ENCODE results near the gene GRIK4. TPM values are rescaled to one million over a fixed set of nuclear protein-coding genes. Genes with fewer than 3 reads are reported as not detected.

Gene GRIK4
- total RNA-seq, 1 donor from 2014 or later: not detected

- H3K4me3 Mint-ChIP-seq (ENCODE audit: low read depth): no peak overlapping the region
- no peak overlapping the region for H3K27ac Mint-ChIP-seq
- no peaks in the 10 kb centered on the region for H3K9me3 Mint-ChIP-seq (ENCODE audit: low read depth)
- H3K36me3 Mint-ChIP-seq (ENCODE audit: insufficient read depth): no peaks in the 10 kb centered on the region
- peaks cover 11% of the 10 kb centered on the region for H3K4me1 Mint-ChIP-seq (ENCODE audit: low read depth)
- TF ChIP-seq CTCF (IDR thresholded peaks at IDR 0.05; ENCODE audit: unreplicated experiment): no peak
- H3K27me3 Mint-ChIP-seq: peaks cover 43% of the 10 kb centered on the region
- DNase-seq (ENCODE audit: low spot score, unreplicated experiment): no peak
These were observed 93.9 kb downstream of the GRIK4 start for GRCh38 chr11:120605469-120605868.

GRCh38 chr11:120606211-120607010 is 94.9 kb downstream of the GRIK4 start:
- Mint-ChIP-seq H3K4me3 (ENCODE audit: low read depth) (no peak overlapping the region), H3K4me1 (ENCODE audit: low read depth) (peaks cover 11% of the 10 kb centered on the region), H3K36me3 (ENCODE audit: insufficient read depth) (no peaks in the 10 kb centered on the region)

DNA sequence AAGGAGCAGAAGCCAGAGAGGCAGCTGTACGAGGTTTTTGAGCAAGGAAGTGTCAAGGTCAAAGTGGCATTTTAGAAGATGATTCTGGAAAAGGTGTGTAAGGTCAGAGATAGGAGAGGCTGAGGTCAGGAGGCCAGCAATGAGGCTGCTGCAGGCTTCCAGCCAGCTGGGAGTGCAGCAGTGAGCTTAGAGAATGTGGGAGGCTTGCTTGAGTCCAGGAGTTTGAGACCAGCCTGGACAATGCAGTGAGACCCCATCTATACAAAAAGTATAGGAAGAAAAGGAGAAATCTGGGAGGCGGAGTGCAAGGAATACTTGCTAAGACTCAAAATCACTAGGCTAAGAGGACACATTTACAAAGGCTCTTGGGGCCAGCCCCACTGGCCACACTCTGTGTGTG is 96.5 kb downstream of the GRIK4 start:
- Mint-ChIP-seq H3K9me3 (ENCODE audit: low read depth) (no peaks in the 10 kb centered on the region), H3K27me3 (peaks cover 62% of the 10 kb centered on the region), H3K36me3 (ENCODE audit: insufficient read depth) (no peaks in the 10 kb centered on the region), H3K4me1 (ENCODE audit: low read depth) (peaks cover 17% of the 10 kb centered on the region), H3K4me3 (ENCODE audit: low read depth) (no peak overlapping the region), H3K27ac (no peak overlapping the region)
- TF ChIP-seq CTCF (IDR thresholded peaks at IDR 0.05; ENCODE audit: unreplicated experiment): no peak
- DNase-seq (ENCODE audit: low spot score, unreplicated experiment): no peak

More at GRCh38 chr11:120606211-120607010, 94.9 kb downstream of the GRIK4 start:
- DNase-seq (ENCODE audit: low spot score, unreplicated experiment): no peak
- H3K27ac Mint-ChIP-seq: no peak overlapping the region
- TF ChIP-seq CTCF (IDR thresholded peaks at IDR 0.05; ENCODE audit: unreplicated experiment): no peak
- no peaks in the 10 kb centered on the region for H3K9me3 Mint-ChIP-seq (ENCODE audit: low read depth)
- peaks cover 51% of the 10 kb centered on the region for H3K27me3 Mint-ChIP-seq

DNA sequence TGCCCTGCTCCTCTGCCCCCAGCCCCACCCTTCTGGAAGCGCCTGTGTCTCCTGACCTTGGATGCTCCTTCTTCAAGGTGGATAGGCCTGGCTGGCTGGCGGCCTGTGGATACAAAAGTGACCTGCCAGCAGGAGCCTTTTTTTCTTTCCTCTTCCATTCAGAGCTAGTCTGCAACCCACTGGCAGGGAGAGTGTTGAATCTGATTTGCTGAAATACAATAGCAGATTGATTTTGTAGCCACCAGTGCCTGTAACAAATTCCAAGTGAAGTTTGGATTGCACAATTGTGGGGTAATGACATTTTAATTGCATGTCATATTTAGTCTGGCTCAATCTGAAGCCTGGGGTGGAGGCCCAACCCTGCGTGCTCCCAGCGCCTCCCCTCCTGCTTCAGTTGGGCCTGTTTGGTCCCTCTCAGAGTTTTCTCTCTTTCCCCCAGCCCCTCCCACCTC is 97.2 kb downstream of the GRIK4 start:
- H3K36me3 Mint-ChIP-seq (ENCODE audit: insufficient read depth): no peaks in the 10 kb centered on the region
- no peak overlapping the region for H3K27ac Mint-ChIP-seq
- H3K4me3 Mint-ChIP-seq (ENCODE audit: low read depth): no peak overlapping the region
- DNase-seq (ENCODE audit: low spot score, unreplicated experiment): no peak
- peaks cover 20% of the 10 kb centered on the region for H3K4me1 Mint-ChIP-seq (ENCODE audit: low read depth)
- TF ChIP-seq CTCF (IDR thresholded peaks at IDR 0.05; ENCODE audit: unreplicated experiment): no peak
- H3K27me3 Mint-ChIP-seq: peaks cover 69% of the 10 kb centered on the region
- no peaks in the 10 kb centered on the region for H3K9me3 Mint-ChIP-seq (ENCODE audit: low read depth)

- peaks cover 22% of the 10 kb centered on the region for H3K4me1 Mint-ChIP-seq (ENCODE audit: low read depth)
- no peaks in the 10 kb centered on the region for H3K36me3 Mint-ChIP-seq (ENCODE audit: insufficient read depth)
- H3K4me3 Mint-ChIP-seq (ENCODE audit: low read depth): no peak overlapping the region
- no peaks in the 10 kb centered on the region for H3K9me3 Mint-ChIP-seq (ENCODE audit: low read depth)
- H3K27ac Mint-ChIP-seq: no peak overlapping the region
- peaks cover 68% of the 10 kb centered on the region for H3K27me3 Mint-ChIP-seq
- no peak for DNase-seq (ENCODE audit: low spot score, unreplicated experiment)
- TF ChIP-seq CTCF (IDR thresholded peaks at IDR 0.05; ENCODE audit: unreplicated experiment): no peak
These were observed 98.6 kb downstream of the GRIK4 start for GRCh38 chr11:120610111-120610510.
